ENCODE results near the gene TLK2.

DNA sequence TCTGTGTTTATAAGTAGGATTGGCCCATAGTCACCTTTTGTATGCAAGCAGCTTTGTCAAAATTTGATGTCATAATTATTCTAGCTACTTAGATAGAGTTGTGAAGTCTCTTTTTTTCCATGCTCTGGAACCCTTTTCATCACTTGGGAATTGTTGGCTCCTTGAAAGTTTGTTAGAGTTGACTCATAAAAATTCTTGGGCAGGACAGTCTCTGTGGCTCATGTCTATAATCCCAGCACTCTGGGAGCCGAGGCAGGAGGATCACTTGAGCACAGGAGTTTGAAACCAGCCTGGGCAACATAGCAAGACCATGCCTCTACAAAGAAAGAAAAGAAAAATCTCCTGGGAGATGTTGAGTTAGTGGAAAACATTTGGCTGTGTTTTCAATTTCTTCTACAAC, 103.1 kb downstream of the TLK2 start:
- TF ChIP-seq, protein P1, sequence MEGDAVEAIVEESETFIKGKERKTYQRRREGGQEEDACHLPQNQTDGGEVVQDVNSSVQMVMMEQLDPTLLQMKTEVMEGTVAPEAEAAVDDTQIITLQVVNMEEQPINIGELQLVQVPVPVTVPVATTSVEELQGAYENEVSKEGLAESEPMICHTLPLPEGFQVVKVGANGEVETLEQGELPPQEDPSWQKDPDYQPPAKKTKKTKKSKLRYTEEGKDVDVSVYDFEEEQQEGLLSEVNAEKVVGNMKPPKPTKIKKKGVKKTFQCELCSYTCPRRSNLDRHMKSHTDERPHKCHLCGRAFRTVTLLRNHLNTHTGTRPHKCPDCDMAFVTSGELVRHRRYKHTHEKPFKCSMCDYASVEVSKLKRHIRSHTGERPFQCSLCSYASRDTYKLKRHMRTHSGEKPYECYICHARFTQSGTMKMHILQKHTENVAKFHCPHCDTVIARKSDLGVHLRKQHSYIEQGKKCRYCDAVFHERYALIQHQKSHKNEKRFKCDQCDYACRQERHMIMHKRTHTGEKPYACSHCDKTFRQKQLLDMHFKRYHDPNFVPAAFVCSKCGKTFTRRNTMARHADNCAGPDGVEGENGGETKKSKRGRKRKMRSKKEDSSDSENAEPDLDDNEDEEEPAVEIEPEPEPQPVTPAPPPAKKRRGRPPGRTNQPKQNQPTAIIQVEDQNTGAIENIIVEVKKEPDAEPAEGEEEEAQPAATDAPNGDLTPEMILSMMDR (IDR thresholded peaks at IDR 0.05; ENCODE audit: low read depth, low read length), result no peak
- no peak for TF ChIP-seq EZH2phosphoT487 (IDR thresholded peaks at IDR 0.05; ENCODE audit: low read depth)
